ENCODE results near the gene SP140. TPM values are rescaled to one million over a fixed set of nuclear protein-coding genes. Genes with fewer than 3 reads are reported as not detected.

Gene SP140
- total and polyA plus RNA-seq, 10 of the 15 experiments (the other 5 are each of a cell fraction or from before 2014, with no cell fraction given), result 61.7 to 164 (median 90.7) TPM

GRCh38 chr2:230234845-230235244 is 9.3 kb downstream of the SP140 start (continued):
- TF ChIP-seq, protein P1, sequence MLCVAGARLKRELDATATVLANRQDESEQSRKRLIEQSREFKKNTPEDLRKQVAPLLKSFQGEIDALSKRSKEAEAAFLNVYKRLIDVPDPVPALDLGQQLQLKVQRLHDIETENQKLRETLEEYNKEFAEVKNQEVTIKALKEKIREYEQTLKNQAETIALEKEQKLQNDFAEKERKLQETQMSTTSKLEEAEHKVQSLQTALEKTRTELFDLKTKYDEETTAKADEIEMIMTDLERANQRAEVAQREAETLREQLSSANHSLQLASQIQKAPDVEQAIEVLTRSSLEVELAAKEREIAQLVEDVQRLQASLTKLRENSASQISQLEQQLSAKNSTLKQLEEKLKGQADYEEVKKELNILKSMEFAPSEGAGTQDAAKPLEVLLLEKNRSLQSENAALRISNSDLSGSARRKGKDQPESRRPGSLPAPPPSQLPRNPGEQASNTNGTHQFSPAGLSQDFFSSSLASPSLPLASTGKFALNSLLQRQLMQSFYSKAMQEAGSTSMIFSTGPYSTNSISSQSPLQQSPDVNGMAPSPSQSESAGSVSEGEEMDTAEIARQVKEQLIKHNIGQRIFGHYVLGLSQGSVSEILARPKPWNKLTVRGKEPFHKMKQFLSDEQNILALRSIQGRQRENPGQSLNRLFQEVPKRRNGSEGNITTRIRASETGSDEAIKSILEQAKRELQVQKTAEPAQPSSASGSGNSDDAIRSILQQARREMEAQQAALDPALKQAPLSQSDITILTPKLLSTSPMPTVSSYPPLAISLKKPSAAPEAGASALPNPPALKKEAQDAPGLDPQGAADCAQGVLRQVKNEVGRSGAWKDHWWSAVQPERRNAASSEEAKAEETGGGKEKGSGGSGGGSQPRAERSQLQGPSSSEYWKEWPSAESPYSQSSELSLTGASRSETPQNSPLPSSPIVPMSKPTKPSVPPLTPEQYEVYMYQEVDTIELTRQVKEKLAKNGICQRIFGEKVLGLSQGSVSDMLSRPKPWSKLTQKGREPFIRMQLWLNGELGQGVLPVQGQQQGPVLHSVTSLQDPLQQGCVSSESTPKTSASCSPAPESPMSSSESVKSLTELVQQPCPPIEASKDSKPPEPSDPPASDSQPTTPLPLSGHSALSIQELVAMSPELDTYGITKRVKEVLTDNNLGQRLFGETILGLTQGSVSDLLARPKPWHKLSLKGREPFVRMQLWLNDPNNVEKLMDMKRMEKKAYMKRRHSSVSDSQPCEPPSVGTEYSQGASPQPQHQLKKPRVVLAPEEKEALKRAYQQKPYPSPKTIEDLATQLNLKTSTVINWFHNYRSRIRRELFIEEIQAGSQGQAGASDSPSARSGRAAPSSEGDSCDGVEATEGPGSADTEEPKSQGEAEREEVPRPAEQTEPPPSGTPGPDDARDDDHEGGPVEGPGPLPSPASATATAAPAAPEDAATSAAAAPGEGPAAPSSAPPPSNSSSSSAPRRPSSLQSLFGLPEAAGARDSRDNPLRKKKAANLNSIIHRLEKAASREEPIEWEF (IDR thresholded peaks at IDR 0.05; ENCODE audit: insufficient replicate concordance, low read depth, low read length), result no peak
- TF ChIP-seq PAX8 (IDR thresholded peaks at IDR 0.05), result no peak
- TF ChIP-seq GATAD2B (conservative IDR thresholded peaks at IDR 0.05; ENCODE audit: low read depth), result 0 out of 2 replicates have a peak, but pooled peaks have one; percentile 37
- TF ChIP-seq FOS (IDR thresholded peaks at IDR 0.05; ENCODE audit: borderline replicate concordance, extremely low read depth, insufficient read length), result no peak
- TF ChIP-seq POLR2AphosphoS5 (IDR thresholded peaks at IDR 0.05; ENCODE audit: low read length), result no peak
- no peak for TF ChIP-seq NFXL1 (IDR thresholded peaks at IDR 0.05; ENCODE audit: borderline replicate concordance)
- peak; percentile 18; the same call in 1 of the 2 replicates for TF ChIP-seq CREM (IDR thresholded peaks at IDR 0.05; ENCODE audit: low read depth)
- no peak for TF ChIP-seq TAF1 (IDR thresholded peaks at IDR 0.05; ENCODE audit: borderline replicate concordance, low read depth, low read length)
- TF ChIP-seq, protein P2, sequence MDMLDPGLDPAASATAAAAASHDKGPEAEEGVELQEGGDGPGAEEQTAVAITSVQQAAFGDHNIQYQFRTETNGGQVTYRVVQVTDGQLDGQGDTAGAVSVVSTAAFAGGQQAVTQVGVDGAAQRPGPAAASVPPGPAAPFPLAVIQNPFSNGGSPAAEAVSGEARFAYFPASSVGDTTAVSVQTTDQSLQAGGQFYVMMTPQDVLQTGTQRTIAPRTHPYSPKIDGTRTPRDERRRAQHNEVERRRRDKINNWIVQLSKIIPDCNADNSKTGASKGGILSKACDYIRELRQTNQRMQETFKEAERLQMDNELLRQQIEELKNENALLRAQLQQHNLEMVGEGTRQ (IDR thresholded peaks at IDR 0.05; ENCODE audit: borderline replicate concordance, low read depth, low read length), result no peak
- TF ChIP-seq MLLT1 (IDR thresholded peaks at IDR 0.05), result no peak
- TF ChIP-seq HDGF (IDR thresholded peaks at IDR 0.05), result no peak
- no peak for TF ChIP-seq E4F1 (IDR thresholded peaks at IDR 0.05; ENCODE audit: borderline replicate concordance, partially characterized antibody)
- no peak for TF ChIP-seq PBX3 (IDR thresholded peaks at IDR 0.05; ENCODE audit: insufficient replicate concordance, low read depth, low read length)
- TF ChIP-seq ETV6 (conservative IDR thresholded peaks at IDR 0.05 in 1 of 2, IDR thresholded peaks at IDR 0.05 in 1 of 2; ENCODE audit: borderline replicate concordance in 1 of 2, low read depth in 1 of 2), result peak in 1 of 2 experiments; percentile 84; a peak in 1 of 4 replicates
- TF ChIP-seq HDAC6 (IDR thresholded peaks at IDR 0.05; ENCODE audit: unreplicated experiment), result no peak
- TF ChIP-seq LARP7 (IDR thresholded peaks at IDR 0.05), result no peak
- TF ChIP-seq TBL1XR1 (IDR thresholded peaks at IDR 0.05; ENCODE audit: low read depth, low read length), result no peak
- TF ChIP-seq ZNF217 (IDR thresholded peaks at IDR 0.05), result peak; percentile 53; the same call in 1 of the 2 replicates
- peak; percentile 89 for TF ChIP-seq RUNX3 (IDR thresholded peaks at IDR 0.05; ENCODE audit: low read length)
- 0 out of 2 replicates have a peak, but pooled peaks have one; percentile 16 for TF ChIP-seq SPI1 (IDR thresholded peaks at IDR 0.05; ENCODE audit: borderline replicate concordance, insufficient read depth, low read depth, low read length)

Data from GM12878 (cell line).